Bone marrow (tissue), 2 donors: ENCODE results near the gene CAP2.
"Not testable (repeated sequence)": the region's sequence is repeated elsewhere in the genome, so short reads cannot be mapped to it uniquely, and the experiment has no call there.

Experiments used
- DNase-seq, 2 donors: peaks; one replicate each; lab custom pipeline; 2025; lab: John Stamatoyannopoulos, UW

CAP2 gene

GRCh38 chr6:17439243-17439993 lies 46.0 kb downstream of the CAP2 start:
- no peak for DNase-seq

- not testable (repeated sequence) for DNase-seq
Measured at GRCh38 chr6:17440811-17441210, 47.4 kb downstream of the CAP2 start.

GRCh38 chr6:17442196-17442595 lies 48.8 kb downstream of the CAP2 start:
- no peak for DNase-seq

- no peak for DNase-seq
Measured at GRCh38 chr6:17446713-17447112, 53.3 kb downstream of the CAP2 start.

- DNase-seq: no peak
Measured at GRCh38 chr6:17448165-17448564, 54.8 kb downstream of the CAP2 start.

GRCh38 chr6:17450397-17450796 lies 57.0 kb downstream of the CAP2 start:
- DNase-seq: no peak

- no peak for DNase-seq
Measured at GRCh38 chr6:17450832-17451231, 57.4 kb downstream of the CAP2 start.

- no peak for DNase-seq
Measured at GRCh38 chr6:17452096-17452495, 58.7 kb downstream of the CAP2 start.

- no peak for DNase-seq
Measured at GRCh38 chr6:17454316-17455005, 61.1 kb downstream of the CAP2 start.

GRCh38 chr6:17455919-17456318 lies 62.5 kb downstream of the CAP2 start:
- no peak for DNase-seq

GRCh38 chr6:17456711-17457110 lies 63.3 kb downstream of the CAP2 start:
- no peak for DNase-seq

GRCh38 chr6:17457405-17457804 lies 64.0 kb downstream of the CAP2 start:
- DNase-seq: no peak

GRCh38 chr6:17457956-17458355 lies 64.6 kb downstream of the CAP2 start:
- DNase-seq: no peak

- DNase-seq: no peak
Measured at GRCh38 chr6:17458966-17459365, 65.6 kb downstream of the CAP2 start.

- no peak for DNase-seq
Measured at GRCh38 chr6:17460862-17461261, 67.5 kb downstream of the CAP2 start.

GRCh38 chr6:17466147-17466546 lies 72.8 kb downstream of the CAP2 start:
- no peak for DNase-seq

- no peak for DNase-seq
Measured at GRCh38 chr6:17466707-17467106, 73.3 kb downstream of the CAP2 start.

GRCh38 chr6:17469006-17469832 lies 75.8 kb downstream of the CAP2 start:
- DNase-seq: no peak

- no peak for DNase-seq
Measured at GRCh38 chr6:17470202-17470937, 77.0 kb downstream of the CAP2 start.

GRCh38 chr6:17470938-17471327 lies 77.5 kb downstream of the CAP2 start:
- no peak for DNase-seq

GRCh38 chr6:17472653-17473183 lies 79.3 kb downstream of the CAP2 start:
- DNase-seq: no peak

GRCh38 chr6:17473554-17473953 lies 80.2 kb downstream of the CAP2 start:
- DNase-seq: no peak
